H54 (cell line): ENCODE data around the gene NPEPPS.

ENCODE experiments used
- DNase-seq: peaks from one replicate; pipeline ENCODE4 v3.0.0; 2011; ENCODE audit warnings: low spot score, mixed read lengths; ENCODE audit not compliant: insufficient read length
- FAIRE-seq: peaks from 3 replicates; lab custom pipeline; 2011; peaks lifted over from hg19 to GRCh38; lab: Jason Lieb, UNC
- POLR2A ChIP-seq: IDR thresholded peaks from 2 replicates; pipeline ENCODE4 v1.6.1; 2011; ENCODE audit warnings: low read depth, mild to moderate bottlenecking, low read length

The NPEPPS gene

GRCh38 chr17:47635734-47636133 lies 104.8 kb downstream of the NPEPPS start:
- no peak for TF ChIP-seq POLR2A
- FAIRE-seq (no peak), DNase-seq (no peak)

DNA sequence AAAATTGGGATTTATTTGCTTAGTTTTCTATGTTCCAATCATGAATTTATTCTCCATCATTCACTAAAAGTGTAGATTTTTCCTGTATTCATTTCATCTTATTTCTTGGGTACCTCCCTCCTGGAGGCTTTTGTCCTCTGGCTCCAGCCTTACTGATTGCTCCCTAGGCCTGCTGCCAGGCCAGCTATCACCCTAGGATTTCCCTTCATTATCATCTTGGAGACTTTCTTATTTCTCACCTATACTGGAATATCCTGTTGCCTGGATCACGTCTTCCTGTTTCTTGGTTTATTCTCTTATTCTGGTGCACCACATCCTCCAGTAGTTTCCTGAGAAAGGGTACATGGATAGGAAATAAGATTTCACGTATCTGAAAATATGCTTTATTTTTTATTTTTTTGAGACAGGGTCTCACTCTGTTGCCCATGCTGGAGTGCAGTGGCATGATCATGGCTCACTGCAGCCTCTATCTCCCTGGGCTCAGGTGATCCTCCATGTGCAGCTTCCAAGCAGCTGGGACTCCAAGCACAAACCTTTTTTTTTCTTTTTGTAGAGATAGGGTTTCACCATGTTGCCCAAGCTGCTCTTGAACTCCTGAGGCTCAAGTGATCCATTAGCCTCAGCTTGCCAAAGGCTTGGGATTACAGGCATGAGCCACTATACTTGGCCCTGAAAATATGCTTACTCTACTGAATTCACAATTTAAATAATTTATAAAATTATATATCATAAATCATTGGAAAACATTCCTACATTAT lies 105.5 kb downstream of the NPEPPS start:
- no peak for DNase-seq
- TF ChIP-seq POLR2A = no peak
- FAIRE-seq = no peak

DNA sequence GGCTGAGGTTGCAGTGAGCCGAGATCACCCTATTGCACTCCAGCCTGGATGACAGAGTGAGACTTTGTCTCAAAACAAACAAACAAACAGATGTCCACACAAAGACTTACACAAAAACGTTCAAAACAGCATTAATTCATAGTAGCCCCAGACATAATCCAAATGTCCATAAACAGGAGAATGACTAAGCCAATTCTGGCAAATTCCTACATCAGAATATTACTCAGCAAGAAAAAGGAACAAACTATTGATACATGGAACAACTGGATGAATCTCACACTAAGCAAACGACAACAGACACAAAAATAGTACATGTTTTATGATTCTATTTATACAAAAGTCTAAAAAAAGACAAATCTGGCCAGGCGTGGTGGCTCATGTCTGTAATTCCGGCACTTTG lies 108.0 kb downstream of the NPEPPS start:
- TF ChIP-seq POLR2A = no peak
- FAIRE-seq (no peak), DNase-seq (no peak)

DNA sequence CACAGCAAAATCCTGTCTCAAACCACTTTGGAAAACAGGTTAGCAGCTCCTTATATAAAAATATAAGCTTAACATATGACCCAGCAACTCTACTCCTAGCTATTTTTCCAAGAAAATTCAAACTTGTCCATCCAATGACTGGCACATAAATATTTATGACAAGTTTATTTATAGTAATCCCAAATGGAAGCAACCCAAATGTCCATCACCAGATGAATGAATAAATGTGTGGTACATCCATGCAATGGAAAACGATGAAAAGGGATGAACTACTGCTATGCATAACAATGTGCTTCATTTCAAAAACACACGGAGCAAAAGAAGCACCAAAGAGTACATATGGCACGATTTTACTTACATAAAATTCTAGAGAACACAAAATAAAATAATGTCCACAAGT lies 109.2 kb downstream of the NPEPPS start:
- DNase-seq = no peak
- FAIRE-seq = no peak
- no peak for TF ChIP-seq POLR2A

GRCh38 chr17:47641202-47641601 lies 110.3 kb downstream of the NPEPPS start:
- no peak for DNase-seq
- FAIRE-seq = no peak
- no peak for TF ChIP-seq POLR2A

DNA sequence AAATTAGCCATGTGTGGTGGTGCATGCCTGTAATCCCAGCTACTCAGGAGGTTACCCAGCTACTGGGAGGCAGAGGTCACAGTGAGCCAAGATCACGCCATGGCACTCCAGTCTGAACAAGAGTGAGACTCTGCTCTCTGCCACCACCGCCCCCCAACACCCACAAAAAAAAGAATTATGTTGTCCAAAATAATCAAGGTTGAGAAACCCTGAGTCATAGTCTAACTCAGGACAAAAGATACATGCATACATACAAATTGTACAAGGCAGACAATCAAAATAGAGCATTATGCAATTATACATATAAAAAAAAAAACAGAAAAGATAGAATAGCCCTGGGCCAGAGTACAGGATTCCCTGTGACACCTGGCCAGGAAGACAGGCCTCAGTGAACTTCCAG lies 112.2 kb downstream of the NPEPPS start:
- DNase-seq (no peak), FAIRE-seq (no peak)
- TF ChIP-seq POLR2A = no peak

GRCh38 chr17:47644324-47644723 lies 113.4 kb downstream of the NPEPPS start:
- DNase-seq = no peak
- no peak for FAIRE-seq
- no peak for TF ChIP-seq POLR2A

DNA sequence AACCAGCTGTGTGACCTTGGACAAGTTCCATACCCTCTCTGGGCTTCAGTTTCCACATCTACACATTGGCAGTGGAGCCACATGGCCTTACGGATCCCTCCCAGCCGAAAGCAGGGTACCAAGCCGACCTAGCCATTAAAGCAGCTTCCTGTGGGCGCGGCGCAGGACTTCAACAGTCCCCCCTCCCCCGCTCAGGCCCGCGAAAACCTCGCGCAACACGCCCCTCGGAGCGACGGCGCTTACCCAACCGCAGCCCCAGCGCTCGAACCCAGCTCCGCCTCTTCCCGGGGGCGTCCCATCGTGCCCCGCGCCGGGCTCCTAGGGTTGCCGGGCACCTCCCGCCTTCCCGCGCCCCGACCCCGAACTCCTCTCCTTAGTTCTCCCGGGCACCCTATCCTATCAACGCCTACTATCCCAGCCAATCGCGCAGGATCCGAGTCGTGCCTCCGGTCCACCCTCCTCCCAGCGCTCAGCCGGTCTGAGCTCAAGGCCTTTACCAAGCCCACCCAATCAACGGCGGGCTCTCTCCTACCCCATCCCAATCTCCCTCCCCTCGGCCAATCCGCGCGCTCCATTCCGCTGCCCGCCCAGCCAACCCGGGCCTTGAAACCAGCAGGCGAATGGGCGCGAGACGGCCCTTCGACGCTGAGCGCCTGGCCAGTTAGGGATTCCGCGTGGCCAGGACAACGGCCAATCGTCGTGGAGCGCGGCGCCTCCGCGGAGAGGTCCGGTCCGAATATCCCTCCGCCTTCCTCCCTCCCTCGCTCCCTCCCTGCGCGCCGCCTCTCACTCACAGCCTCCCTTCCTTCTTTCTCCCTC lies 118.5 kb downstream of the NPEPPS start, which contains the start of gene KPNB1:
TSS of gene KPNB1 (plus strand) at position 767 of the 819 bp plus-strand sequence. CDS start 326 bp downstream, outside the sequence.
- FAIRE-seq (peak; percentile 81), DNase-seq (peak; percentile 95)
- peak; percentile 64 for TF ChIP-seq POLR2A

DNA sequence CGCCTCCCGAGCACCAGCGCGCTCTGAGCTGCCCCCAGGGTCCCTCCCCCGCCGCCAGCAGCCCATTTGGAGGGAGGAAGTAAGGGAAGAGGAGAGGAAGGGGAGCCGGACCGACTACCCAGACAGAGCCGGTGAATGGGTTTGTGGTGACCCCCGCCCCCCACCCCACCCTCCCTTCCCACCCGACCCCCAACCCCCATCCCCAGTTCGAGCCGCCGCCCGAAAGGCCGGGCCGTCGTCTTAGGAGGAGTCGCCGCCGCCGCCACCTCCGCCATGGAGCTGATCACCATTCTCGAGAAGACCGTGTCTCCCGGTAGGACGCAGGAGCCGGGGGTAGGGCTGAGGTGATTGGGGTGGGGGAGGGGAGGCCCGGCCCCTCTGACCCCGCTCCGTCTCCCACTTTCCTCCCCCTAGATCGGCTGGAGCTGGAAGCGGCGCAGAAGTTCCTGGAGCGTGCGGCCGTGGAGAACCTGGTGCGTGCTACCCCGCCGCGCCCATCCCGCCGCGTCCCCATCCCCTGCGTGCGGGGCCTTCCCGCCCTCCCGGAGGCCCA lies 119.1 kb downstream of the NPEPPS start:
- FAIRE-seq = no peak
- peak; percentile 48 for TF ChIP-seq POLR2A
- no peak for DNase-seq

GRCh38 chr17:47650525-47651522 lies 119.9 kb downstream of the NPEPPS start:
- DNase-seq (peak; percentile 91), FAIRE-seq (no peak)
- no peak for TF ChIP-seq POLR2A

GRCh38 chr17:47651704-47652103 lies 120.8 kb downstream of the NPEPPS start:
- no peak for TF ChIP-seq POLR2A
- FAIRE-seq = no peak
- DNase-seq = no peak

DNA sequence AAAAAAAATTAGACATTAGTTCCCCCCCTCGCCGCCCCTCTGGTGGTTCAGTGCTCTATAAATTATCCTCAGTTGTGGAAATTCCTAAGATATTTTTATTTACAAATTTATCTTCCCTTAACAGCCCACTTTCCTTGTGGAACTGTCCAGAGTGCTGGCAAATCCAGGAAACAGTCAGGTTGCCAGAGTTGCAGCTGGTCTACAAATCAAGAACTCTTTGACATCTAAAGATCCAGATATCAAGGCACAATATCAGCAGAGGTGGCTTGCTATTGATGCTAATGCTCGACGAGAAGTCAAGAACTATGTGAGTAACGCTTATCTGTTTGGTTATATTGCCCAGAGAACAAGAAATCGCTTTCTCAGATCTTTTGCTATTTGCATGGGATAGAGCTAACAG lies 121.7 kb downstream of the NPEPPS start:
- no peak for FAIRE-seq
- no peak for DNase-seq
- no peak for TF ChIP-seq POLR2A

GRCh38 chr17:47653442-47653841 lies 122.5 kb downstream of the NPEPPS start:
- FAIRE-seq = no peak
- no peak for TF ChIP-seq POLR2A
- no peak for DNase-seq
